Esophagus muscularis mucosa (tissue), 4 donors: Measurements from ENCODE around the gene SPOP.

ENCODE experiments used
- CTCF ChIP-seq, 3 experiments: fragments of 200-600 bp in 2 of 3; fragments of 450-650 bp in 1 of 3; sonication (generic) in 2 of 3; IDR thresholded peaks; one replicate each; pipeline ENCODE4 v1.5.1; 2017 to 2019; ENCODE audit warnings: antibody characterized with exemption in 3 of 3, mild to moderate bottlenecking in 2 of 3, moderate library complexity in 1 of 3
- EP300 ChIP-seq: sonication (generic); formaldehyde crosslinking; IDR thresholded peaks from one replicate; pipeline ENCODE4 v1.6.1; 2017; ENCODE audit warnings: antibody characterized with exemption
- POLR2A ChIP-seq: fragments of 450-650 bp; IDR thresholded peaks from one replicate; pipeline ENCODE4 v1.6.1; 2017; ENCODE audit warnings: antibody characterized with exemption, moderate library complexity, mild to moderate bottlenecking, low read depth
- POLR2AphosphoS5 ChIP-seq, 2 donors: sonication (generic); formaldehyde crosslinking; IDR thresholded peaks; one replicate each; pipeline ENCODE4 v1.6.1; 2017; ENCODE audit warnings: antibody characterized with exemption in 2 of 2

GRCh38 chr17:49674507-49674906 is 3.4 kb downstream of the SPOP start:
- no peak for TF ChIP-seq CTCF (IDR thresholded peaks at IDR 0.05)
- no peak for TF ChIP-seq POLR2AphosphoS5 (IDR thresholded peaks at IDR 0.05)
- TF ChIP-seq POLR2A: no peak
- TF ChIP-seq EP300: no peak
